WTC11 (cell line): ENCODE measurements around the gene GJA5. TPM values are rescaled to one million over a fixed set of nuclear protein-coding genes. Genes with fewer than 3 reads are reported as not detected.

Experiments
- ATAC-seq: fragments of 200-7000 bp; cut with Tn5 transposase; 2 replicates; pipeline ENCODE4 v1.10.0; 2021; ENCODE audit warnings: mild to moderate bottlenecking, moderate library complexity
- CTCF ChIA-PET: fragments of 300-600 bp; sonication (Branson Sonifier 250); formaldehyde crosslinking; loops from one replicate; lab custom pipeline; 2021; ENCODE audit warnings: antibody characterized with exemption; lab: Charles Lee
- POLR2A ChIA-PET: fragments of 350-600 bp; sonication (Branson Sonifier 250); formaldehyde crosslinking; loops from one replicate; lab custom pipeline; 2021; ENCODE audit warnings: antibody characterized with exemption; lab: Charles Lee
- DNase-seq: peaks from one replicate; pipeline ENCODE4 v3.0.0; 2021; ENCODE audit warnings: low spot score
- H3K27ac Mint-ChIP-seq: 2 replicates; pipeline ENCODE4 v1.8.0; 2021; ENCODE audit warnings: mixed read lengths
- H3K27me3 Mint-ChIP-seq: 2 replicates; pipeline ENCODE4 v1.8.0; 2021; ENCODE audit warnings: low read depth, mild to moderate bottlenecking, moderate library complexity, mixed read lengths
- H3K36me3 Mint-ChIP-seq: 2 replicates; pipeline ENCODE4 v1.8.0; 2021; ENCODE audit warnings: mixed read lengths
- H3K4me1 Mint-ChIP-seq: 2 replicates; pipeline ENCODE4 v1.8.0; 2022; ENCODE audit warnings: mixed read lengths
- H3K4me3 Mint-ChIP-seq: 2 replicates; pipeline ENCODE4 v1.8.0; 2021; ENCODE audit warnings: mild to moderate bottlenecking, moderate library complexity, mixed read lengths
- H3K9me3 Mint-ChIP-seq: 2 replicates; pipeline ENCODE4 v1.8.0; 2021; ENCODE audit warnings: mixed read lengths
- ELF4 ChIP-seq: sonication (generic); formaldehyde crosslinking; IDR thresholded peaks from 2 replicates; pipeline ENCODE4 v1.8.1; 2022; ENCODE audit warnings: low read depth, mild to moderate bottlenecking, moderate library complexity, missing genetic modification reagents
- EMX1 ChIP-seq: fragments of 250-450 bp; sonication (Bioruptor Pico); IDR thresholded peaks from 2 replicates; pipeline ENCODE4 v1.8.0; 2021; ENCODE audit warnings: mild to moderate bottlenecking
- ESRRA ChIP-seq: sonication (generic); formaldehyde crosslinking; IDR thresholded peaks from 2 replicates; pipeline ENCODE4 v1.8.1; 2022; ENCODE audit warnings: mild to moderate bottlenecking, missing genetic modification reagents, borderline replicate concordance
- ETV6 ChIP-seq: sonication (generic); formaldehyde crosslinking; IDR thresholded peaks from 2 replicates; pipeline ENCODE4 v1.8.1; 2022; ENCODE audit warnings: mild to moderate bottlenecking, missing genetic modification reagents
- FOXP1 ChIP-seq: sonication (generic); formaldehyde crosslinking; IDR thresholded peaks from 2 replicates; pipeline ENCODE4 v1.8.0; 2022; ENCODE audit warnings: missing genetic modification reagents, mild to moderate bottlenecking, moderate library complexity, borderline replicate concordance
- HMGA2 ChIP-seq: fragments of 250-450 bp; sonication (Bioruptor Pico); IDR thresholded peaks from 2 replicates; pipeline ENCODE4 v1.4.0; 2021; ENCODE audit warnings: mild to moderate bottlenecking, moderate library complexity
- KAT7 ChIP-seq: sonication (generic); formaldehyde crosslinking; IDR thresholded peaks from 2 replicates; pipeline ENCODE4 v1.8.1; 2023; ENCODE audit warnings: missing genetic modification reagents, mild to moderate bottlenecking, borderline replicate concordance
- NFATC4 ChIP-seq: fragments of 250-450 bp; sonication (Bioruptor Pico); IDR thresholded peaks from 2 replicates; pipeline ENCODE4 v1.9.0; 2021; ENCODE audit warnings: mild to moderate bottlenecking
- NR1H2 ChIP-seq: sonication (generic); formaldehyde crosslinking; IDR thresholded peaks from 2 replicates; pipeline ENCODE4 v1.9.0; 2021; ENCODE audit warnings: mild to moderate bottlenecking, moderate library complexity, missing genetic modification reagents
- NR3C1 ChIP-seq: sonication (generic); formaldehyde crosslinking; conservative IDR thresholded peaks from 2 replicates; pipeline ENCODE4 v1.8.1; 2023; ENCODE audit warnings: low read depth, mild to moderate bottlenecking, missing genetic modification reagents
- SMAD3 ChIP-seq: sonication (generic); formaldehyde crosslinking; IDR thresholded peaks from 2 replicates; pipeline ENCODE4 v1.8.0; 2022; ENCODE audit warnings: missing genetic modification reagents, mild to moderate bottlenecking, borderline replicate concordance
- ZBTB21 ChIP-seq: sonication (generic); formaldehyde crosslinking; IDR thresholded peaks from 2 replicates; pipeline ENCODE4 v1.8.1; 2023; ENCODE audit warnings: mild to moderate bottlenecking, missing genetic modification reagents, borderline replicate concordance
- ZNF138 ChIP-seq: sonication (generic); formaldehyde crosslinking; conservative IDR thresholded peaks from 2 replicates; pipeline ENCODE4 v1.8.1; 2022; ENCODE audit warnings: mild to moderate bottlenecking, moderate library complexity, missing genetic modification reagents
- ZNF219 ChIP-seq: sonication (generic); formaldehyde crosslinking; IDR thresholded peaks from 2 replicates; pipeline ENCODE4 v1.8.0; 2023; ENCODE audit warnings: missing genetic modification reagents, mild to moderate bottlenecking, borderline replicate concordance
- ZNF232 ChIP-seq: sonication (generic); formaldehyde crosslinking; IDR thresholded peaks from 2 replicates; pipeline ENCODE4 v1.8.0; 2022; ENCODE audit warnings: mild to moderate bottlenecking, missing genetic modification reagents
- ZNF317 ChIP-seq: sonication (generic); formaldehyde crosslinking; IDR thresholded peaks from 2 replicates; pipeline ENCODE4 v1.8.1; 2023; ENCODE audit warnings: low read depth, mild to moderate bottlenecking, moderate library complexity, missing genetic modification reagents, borderline replicate concordance
- total RNA-seq: library from RNA; stranded (reverse); gene quantifications from 3 replicates; pipeline ENCODE4 v1.2.3, GENCODE V29; 2021
- TF ChIP-seq, protein P1 (sequence below): sonication (generic); formaldehyde crosslinking; IDR thresholded peaks from 2 replicates; pipeline ENCODE4 v1.8.1; 2022; ENCODE audit warnings: missing genetic modification reagents, borderline replicate concordance
- TF ChIP-seq, protein P2 (sequence below): sonication (generic); formaldehyde crosslinking; IDR thresholded peaks from 2 replicates; pipeline ENCODE4 v1.8.0; 2023; ENCODE audit warnings: mild to moderate bottlenecking, missing genetic modification reagents
- TF ChIP-seq, protein P3 (sequence below): sonication (generic); formaldehyde crosslinking; IDR thresholded peaks from 2 replicates; pipeline ENCODE4 v1.8.1; 2022; ENCODE audit warnings: mild to moderate bottlenecking, missing genetic modification reagents, moderate library complexity, borderline replicate concordance
- TF ChIP-seq, protein P4 (sequence below): fragments of 250-450 bp; sonication (Bioruptor Pico); IDR thresholded peaks from 2 replicates; pipeline ENCODE4 v1.9.0; 2021; ENCODE audit warnings: mild to moderate bottlenecking
- TF ChIP-seq, protein P5 (sequence below): sonication (generic); formaldehyde crosslinking; IDR thresholded peaks from 2 replicates; pipeline ENCODE4 v1.8.1; 2023; ENCODE audit warnings: mild to moderate bottlenecking, missing genetic modification reagents

Gene GJA5
- total RNA-seq, 1 experiment from 2014 or later = 2.2 TPM

DNA sequence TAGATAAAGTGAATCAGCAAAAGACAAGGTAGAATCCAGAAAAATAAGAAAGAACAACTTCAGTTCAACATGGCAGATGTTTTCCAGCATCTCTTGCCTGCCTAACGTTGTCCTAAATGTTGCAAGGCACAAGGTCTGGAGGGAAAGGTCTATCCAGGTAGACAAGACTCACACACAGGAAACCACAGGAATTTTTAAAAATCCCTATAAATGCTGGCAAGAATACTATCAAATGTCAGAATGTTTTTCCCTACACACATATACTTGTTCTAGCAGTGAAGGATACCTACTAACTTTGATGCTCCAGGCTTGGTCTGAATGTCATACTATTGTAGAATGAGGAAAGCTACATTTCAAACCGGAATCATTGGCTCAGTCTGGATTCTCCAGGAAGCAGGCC is 10.6 kb downstream of the GJA5 start:
- Mint-ChIP-seq H3K36me3 (no peaks in the 10 kb centered on the region), H3K27ac (no peak overlapping the region), H3K4me1 (peaks cover 3% of the 10 kb centered on the region), H3K9me3 (no peaks in the 10 kb centered on the region), H3K27me3 (no peaks in the 10 kb centered on the region), H3K4me3 (no peak overlapping the region)
- no peak for DNase-seq
- ChIA-PET CTCF (no interaction called here), POLR2A (no interaction called here)
- no peak for ATAC-seq
- TF ChIP-seq, protein P1, sequence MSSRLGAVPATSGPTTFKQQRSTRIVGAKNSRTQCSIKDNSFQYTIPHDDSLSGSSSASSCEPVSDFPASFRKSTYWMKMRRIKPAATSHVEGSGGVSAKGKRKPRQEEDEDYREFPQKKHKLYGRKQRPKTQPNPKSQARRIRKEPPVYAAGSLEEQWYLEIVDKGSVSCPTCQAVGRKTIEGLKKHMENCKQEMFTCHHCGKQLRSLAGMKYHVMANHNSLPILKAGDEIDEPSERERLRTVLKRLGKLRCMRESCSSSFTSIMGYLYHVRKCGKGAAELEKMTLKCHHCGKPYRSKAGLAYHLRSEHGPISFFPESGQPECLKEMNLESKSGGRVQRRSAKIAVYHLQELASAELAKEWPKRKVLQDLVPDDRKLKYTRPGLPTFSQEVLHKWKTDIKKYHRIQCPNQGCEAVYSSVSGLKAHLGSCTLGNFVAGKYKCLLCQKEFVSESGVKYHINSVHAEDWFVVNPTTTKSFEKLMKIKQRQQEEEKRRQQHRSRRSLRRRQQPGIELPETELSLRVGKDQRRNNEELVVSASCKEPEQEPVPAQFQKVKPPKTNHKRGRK (CRISPR knock-in tag) = no peak
- TF ChIP-seq ETV6 (CRISPR knock-in tag) (no peak), NR3C1 (CRISPR knock-in tag) (no peak), SMAD3 (CRISPR knock-in tag) (no peak), ZNF138 (CRISPR knock-in tag) (no peak), ZNF232 (CRISPR knock-in tag) (no peak), NR1H2 (CRISPR knock-in tag) (no peak), ZNF219 (no peak), NFATC4 (no peak), ELF4 (CRISPR knock-in tag) (no peak), ZBTB21 (CRISPR knock-in tag) (no peak), ZNF317 (CRISPR knock-in tag) (no peak), ESRRA (no peak), HMGA2 (CRISPR knock-in tag) (no peak)
- TF ChIP-seq, protein P2, sequence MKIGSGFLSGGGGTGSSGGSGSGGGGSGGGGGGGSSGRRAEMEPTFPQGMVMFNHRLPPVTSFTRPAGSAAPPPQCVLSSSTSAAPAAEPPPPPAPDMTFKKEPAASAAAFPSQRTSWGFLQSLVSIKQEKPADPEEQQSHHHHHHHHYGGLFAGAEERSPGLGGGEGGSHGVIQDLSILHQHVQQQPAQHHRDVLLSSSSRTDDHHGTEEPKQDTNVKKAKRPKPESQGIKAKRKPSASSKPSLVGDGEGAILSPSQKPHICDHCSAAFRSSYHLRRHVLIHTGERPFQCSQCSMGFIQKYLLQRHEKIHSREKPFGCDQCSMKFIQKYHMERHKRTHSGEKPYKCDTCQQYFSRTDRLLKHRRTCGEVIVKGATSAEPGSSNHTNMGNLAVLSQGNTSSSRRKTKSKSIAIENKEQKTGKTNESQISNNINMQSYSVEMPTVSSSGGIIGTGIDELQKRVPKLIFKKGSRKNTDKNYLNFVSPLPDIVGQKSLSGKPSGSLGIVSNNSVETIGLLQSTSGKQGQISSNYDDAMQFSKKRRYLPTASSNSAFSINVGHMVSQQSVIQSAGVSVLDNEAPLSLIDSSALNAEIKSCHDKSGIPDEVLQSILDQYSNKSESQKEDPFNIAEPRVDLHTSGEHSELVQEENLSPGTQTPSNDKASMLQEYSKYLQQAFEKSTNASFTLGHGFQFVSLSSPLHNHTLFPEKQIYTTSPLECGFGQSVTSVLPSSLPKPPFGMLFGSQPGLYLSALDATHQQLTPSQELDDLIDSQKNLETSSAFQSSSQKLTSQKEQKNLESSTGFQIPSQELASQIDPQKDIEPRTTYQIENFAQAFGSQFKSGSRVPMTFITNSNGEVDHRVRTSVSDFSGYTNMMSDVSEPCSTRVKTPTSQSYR (CRISPR knock-in tag) = no peak

DNA sequence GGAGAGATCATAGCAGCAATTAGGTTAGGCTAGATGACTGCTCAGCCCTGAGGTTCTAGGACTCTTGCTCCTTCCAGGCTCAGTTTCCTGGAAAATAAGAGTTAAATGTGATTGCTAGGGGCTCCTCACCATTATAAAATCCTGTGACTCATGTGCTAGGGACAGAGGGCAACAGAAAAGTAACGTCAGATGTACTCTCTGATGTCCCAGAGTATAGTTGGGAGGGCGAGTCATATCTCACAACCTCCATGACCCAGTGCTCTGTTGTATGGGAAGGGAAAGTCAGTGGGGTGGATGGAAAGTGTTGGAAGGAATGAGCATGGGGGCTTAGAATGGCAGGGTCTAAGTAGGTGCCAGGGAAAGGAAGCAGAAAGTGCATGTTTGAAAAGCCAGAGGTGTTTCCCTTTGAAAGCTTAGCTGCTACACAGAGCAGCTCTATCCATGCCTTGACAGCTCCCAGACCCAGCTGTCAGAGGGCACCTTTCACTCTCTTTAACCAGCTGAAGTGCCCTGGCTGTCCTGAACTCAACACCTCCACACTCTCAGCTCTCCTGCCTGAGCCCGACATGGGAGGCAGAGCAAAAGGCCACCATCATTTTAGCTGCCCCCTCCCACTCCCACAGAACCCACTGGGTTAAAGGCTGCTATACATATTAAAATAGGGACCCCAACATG is 11.6 kb downstream of the GJA5 start:
- Mint-ChIP-seq H3K27ac (no peak overlapping the region), H3K27me3 (no peaks in the 10 kb centered on the region), H3K4me1 (peaks cover 3% of the 10 kb centered on the region), H3K36me3 (no peaks in the 10 kb centered on the region), H3K4me3 (no peak overlapping the region), H3K9me3 (no peaks in the 10 kb centered on the region)
- TF ChIP-seq, protein P3, sequence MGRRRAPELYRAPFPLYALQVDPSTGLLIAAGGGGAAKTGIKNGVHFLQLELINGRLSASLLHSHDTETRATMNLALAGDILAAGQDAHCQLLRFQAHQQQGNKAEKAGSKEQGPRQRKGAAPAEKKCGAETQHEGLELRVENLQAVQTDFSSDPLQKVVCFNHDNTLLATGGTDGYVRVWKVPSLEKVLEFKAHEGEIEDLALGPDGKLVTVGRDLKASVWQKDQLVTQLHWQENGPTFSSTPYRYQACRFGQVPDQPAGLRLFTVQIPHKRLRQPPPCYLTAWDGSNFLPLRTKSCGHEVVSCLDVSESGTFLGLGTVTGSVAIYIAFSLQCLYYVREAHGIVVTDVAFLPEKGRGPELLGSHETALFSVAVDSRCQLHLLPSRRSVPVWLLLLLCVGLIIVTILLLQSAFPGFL = no peak
- TF ChIP-seq NFATC4 (no peak), EMX1 (CRISPR knock-in tag) (no peak), ELF4 (CRISPR knock-in tag) (no peak), KAT7 (CRISPR knock-in tag) (no peak)
- ATAC-seq (no peak), DNase-seq (no peak)
- ChIA-PET POLR2A (no interaction called here), CTCF (interaction anchor here (1.2 kb wide), 1 partner anchor 144 kb away, joined by 4 read pairs; no protein-coding TSS in a partner anchor)

DNA sequence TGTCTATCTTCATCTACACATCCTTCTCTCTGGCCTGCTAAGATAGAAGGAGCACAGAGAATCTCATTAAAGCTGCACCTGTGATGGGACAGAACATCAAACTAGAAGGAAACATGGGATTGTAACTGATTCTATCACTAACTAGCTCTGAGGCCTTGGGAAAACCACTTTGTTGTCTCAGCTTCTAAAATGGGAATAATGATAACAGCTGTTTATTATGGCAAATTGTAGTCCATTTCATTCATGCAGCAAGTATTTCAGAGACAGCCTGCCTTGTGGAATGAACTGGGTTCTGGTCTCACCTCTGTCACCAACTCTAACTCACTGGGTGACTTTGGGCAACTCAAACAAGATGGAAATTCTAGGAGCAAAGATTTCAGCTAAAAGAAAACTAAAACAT is 12.4 kb downstream of the GJA5 start:
- Mint-ChIP-seq H3K4me1 (peaks cover 3% of the 10 kb centered on the region), H3K27ac (no peak overlapping the region), H3K36me3 (no peaks in the 10 kb centered on the region), H3K9me3 (no peaks in the 10 kb centered on the region), H3K27me3 (no peaks in the 10 kb centered on the region), H3K4me3 (no peak overlapping the region)
- ATAC-seq = no peak
- ChIA-PET POLR2A (no interaction called here), CTCF (interaction anchor here (1.2 kb wide), 1 partner anchor 145 kb away, joined by 4 read pairs; no protein-coding TSS in a partner anchor)
- no peak for DNase-seq
- TF ChIP-seq, protein P4, sequence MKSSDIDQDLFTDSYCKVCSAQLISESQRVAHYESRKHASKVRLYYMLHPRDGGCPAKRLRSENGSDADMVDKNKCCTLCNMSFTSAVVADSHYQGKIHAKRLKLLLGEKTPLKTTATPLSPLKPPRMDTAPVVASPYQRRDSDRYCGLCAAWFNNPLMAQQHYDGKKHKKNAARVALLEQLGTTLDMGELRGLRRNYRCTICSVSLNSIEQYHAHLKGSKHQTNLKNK (CRISPR knock-in tag) = no peak
- TF ChIP-seq, protein P5, sequence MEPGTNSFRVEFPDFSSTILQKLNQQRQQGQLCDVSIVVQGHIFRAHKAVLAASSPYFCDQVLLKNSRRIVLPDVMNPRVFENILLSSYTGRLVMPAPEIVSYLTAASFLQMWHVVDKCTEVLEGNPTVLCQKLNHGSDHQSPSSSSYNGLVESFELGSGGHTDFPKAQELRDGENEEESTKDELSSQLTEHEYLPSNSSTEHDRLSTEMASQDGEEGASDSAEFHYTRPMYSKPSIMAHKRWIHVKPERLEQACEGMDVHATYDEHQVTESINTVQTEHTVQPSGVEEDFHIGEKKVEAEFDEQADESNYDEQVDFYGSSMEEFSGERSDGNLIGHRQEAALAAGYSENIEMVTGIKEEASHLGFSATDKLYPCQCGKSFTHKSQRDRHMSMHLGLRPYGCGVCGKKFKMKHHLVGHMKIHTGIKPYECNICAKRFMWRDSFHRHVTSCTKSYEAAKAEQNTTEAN (CRISPR knock-in tag) = no peak
- TF ChIP-seq FOXP1 (CRISPR knock-in tag) = no peak
